ENCODE data around the gene CDH4.
A peak's percentile ranks its signal among the peaks of the same experiment; 100 is the strongest.

The CDH4 gene

GRCh38 chr20:61236713-61237112, 15.3 kb upstream of the CDH4 start:
- H3K27me3 Mint-ChIP-seq: peaks cover 0 to 6% of the 10 kb centered on the region in 2 donors
- DNase-seq (no peak), ATAC-seq (replicated peaks) (no peak)
- no peak overlapping the region for H3K4me3 Mint-ChIP-seq
- H3K27ac Mint-ChIP-seq: no peak overlapping the region
- no peaks in the 10 kb centered on the region for H3K36me3 Mint-ChIP-seq
- H3K9me3 Mint-ChIP-seq: peaks cover 3% of the 10 kb centered on the region in 2 donors
- H3K4me1 Mint-ChIP-seq: no peaks in the 10 kb centered on the region

- peaks cover 0 to 6% of the 10 kb centered on the region in 2 donors for H3K27me3 Mint-ChIP-seq
- peaks cover 1 to 3% of the 10 kb centered on the region in 2 donors for H3K9me3 Mint-ChIP-seq
- H3K4me1 Mint-ChIP-seq: no peaks in the 10 kb centered on the region
- DNase-seq (no peak), ATAC-seq (replicated peaks) (no peak)
- no peak overlapping the region for H3K27ac Mint-ChIP-seq
- no peaks in the 10 kb centered on the region for H3K36me3 Mint-ChIP-seq
- no peak overlapping the region for H3K4me3 Mint-ChIP-seq
These were observed 13.2 kb upstream of the CDH4 start for GRCh38 chr20:61238813-61239212.

- Mint-ChIP-seq H3K9me3 (peaks cover 1 to 3% of the 10 kb centered on the region in 2 donors), H3K4me3 (no peak overlapping the region), H3K4me1 (no peaks in the 10 kb centered on the region), H3K27ac (no peak overlapping the region), H3K36me3 (no peaks in the 10 kb centered on the region), H3K27me3 (peaks cover 0 to 13% of the 10 kb centered on the region in 2 donors)
- DNase-seq: no peak
- ATAC-seq (replicated peaks): no peak
These were observed 11.2 kb upstream of the CDH4 start for GRCh38 chr20:61240814-61241213.

GRCh38 chr20:61244213-61244612, 7.8 kb upstream of the CDH4 start:
- no peaks in the 10 kb centered on the region for H3K36me3 Mint-ChIP-seq
- H3K9me3 Mint-ChIP-seq: peaks cover 0 to 1% of the 10 kb centered on the region in 2 donors
- H3K4me1 Mint-ChIP-seq: no peaks in the 10 kb centered on the region
- ATAC-seq (replicated peaks) (no peak), DNase-seq (no peak)
- H3K4me3 Mint-ChIP-seq: no peak overlapping the region
- H3K27ac Mint-ChIP-seq: no peak overlapping the region
- peaks cover 19 to 28% of the 10 kb centered on the region in 2 donors for H3K27me3 Mint-ChIP-seq

- Mint-ChIP-seq H3K27me3 (peaks cover 39 to 43% of the 10 kb centered on the region in 2 donors), H3K36me3 (no peaks in the 10 kb centered on the region), H3K4me1 (no peaks in the 10 kb centered on the region), H3K4me3 (no peak overlapping the region), H3K27ac (no peak overlapping the region), H3K9me3 (no peaks in the 10 kb centered on the region)
- ATAC-seq (replicated peaks) (peak in 1 of 2 donors; percentile 7), DNase-seq (no peak)
These were observed 5.8 kb upstream of the CDH4 start for GRCh38 chr20:61246269-61246668.

DNA sequence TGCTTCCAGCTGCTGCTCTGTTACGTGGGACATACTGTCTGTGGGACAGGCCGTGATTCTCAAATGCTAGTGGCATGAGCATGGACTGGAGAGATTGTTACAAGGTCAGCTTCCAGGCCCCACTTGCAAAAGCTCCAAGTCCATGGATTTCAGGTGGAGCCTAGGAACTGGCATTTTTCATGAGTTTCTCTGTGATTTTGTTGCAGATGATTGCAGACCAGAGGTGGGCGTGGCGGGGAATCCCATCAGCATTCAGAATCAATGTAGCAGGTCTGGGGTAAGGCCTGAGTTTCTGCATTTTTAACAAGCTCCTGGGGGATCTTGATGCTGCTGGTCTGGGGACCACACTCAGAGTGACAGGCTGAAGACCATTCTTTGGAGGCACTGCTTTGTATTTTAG, 2.4 kb upstream of the CDH4 start:
- Mint-ChIP-seq H3K27me3 (peaks cover 52 to 57% of the 10 kb centered on the region in 2 donors), H3K4me1 (no peaks in the 10 kb centered on the region), H3K4me3 (no peak overlapping the region)

DNA sequence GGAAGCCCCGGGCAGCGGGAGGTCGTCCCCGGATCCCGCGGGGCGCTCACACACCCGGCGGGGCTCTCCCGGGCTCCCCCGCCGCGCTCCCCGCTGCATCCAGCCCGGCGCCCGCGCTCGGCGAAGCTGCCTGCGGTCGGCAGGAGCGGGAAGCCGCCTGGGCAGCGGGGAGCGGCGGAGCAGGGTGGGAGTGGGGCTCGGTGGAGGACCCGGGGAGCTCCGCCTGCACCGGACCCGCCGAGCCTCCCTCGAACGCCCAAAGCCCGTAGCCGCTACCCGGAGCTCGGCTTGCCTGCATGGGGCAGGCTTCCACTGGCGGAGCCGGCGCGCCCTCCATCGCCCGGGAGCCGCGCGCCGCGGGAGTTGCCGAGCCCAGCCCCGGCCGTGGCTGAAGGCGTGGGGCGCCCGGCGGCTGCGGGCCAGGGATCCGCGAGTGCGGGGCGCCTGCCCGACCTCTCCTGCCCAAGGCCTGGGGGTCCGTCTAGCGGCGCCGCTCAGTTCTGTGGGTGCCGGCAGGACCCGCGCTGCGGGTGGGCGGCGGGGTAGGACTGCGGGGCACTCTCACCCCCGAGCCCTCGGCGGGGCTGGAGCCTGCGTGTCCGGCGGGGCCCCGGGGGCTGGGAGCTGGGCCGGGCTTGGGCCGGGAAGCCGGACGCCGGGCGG, 671 bp downstream of the CDH4 start:
- DNase-seq: no peak
- Mint-ChIP-seq H3K4me3 (no peak overlapping the region), H3K36me3 (no peaks in the 10 kb centered on the region)

More for the DNA sequence above, 2.4 kb upstream of the CDH4 start:
- ATAC-seq (replicated peaks) (no peak), DNase-seq (no peak)
- H3K9me3 Mint-ChIP-seq: no peaks in the 10 kb centered on the region
- H3K27ac Mint-ChIP-seq: no peak overlapping the region
- no peaks in the 10 kb centered on the region for H3K36me3 Mint-ChIP-seq

DNA sequence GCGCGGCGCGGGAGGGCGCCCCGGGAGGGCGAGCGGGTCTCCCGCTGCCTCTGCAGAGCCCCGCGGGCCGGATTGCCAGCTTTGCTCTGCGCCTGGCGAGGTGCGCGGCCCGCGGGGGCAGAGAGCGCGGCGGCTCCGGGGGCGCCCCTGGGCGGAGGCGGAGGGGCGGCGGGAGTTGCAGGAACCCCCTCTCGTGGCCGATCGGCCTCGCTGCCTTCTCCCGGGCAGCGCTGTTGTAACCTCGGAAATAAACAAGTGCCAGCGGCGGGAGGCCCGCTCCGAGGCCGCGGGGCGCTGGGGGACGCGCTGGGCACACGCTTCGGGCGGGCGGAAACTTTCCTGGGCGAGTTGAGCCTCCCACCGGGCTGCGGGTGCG, 1.2 kb downstream of the CDH4 start:
- peaks cover 56 to 57% of the 10 kb centered on the region in 2 donors for H3K27me3 Mint-ChIP-seq
- no peak overlapping the region for H3K27ac Mint-ChIP-seq

More for the DNA sequence above, 671 bp downstream of the CDH4 start:
- no peak overlapping the region for H3K27ac Mint-ChIP-seq
- H3K27me3 Mint-ChIP-seq: peaks cover 61% of the 10 kb centered on the region in 2 donors
- peaks cover 3 to 5% of the 10 kb centered on the region in 2 donors for H3K9me3 Mint-ChIP-seq
- no peak for ATAC-seq (replicated peaks)
- H3K4me1 Mint-ChIP-seq: no peaks in the 10 kb centered on the region

GRCh38 chr20:61253640-61254511, 1.8 kb downstream of the CDH4 start:
- Mint-ChIP-seq H3K27me3 (peaks cover 52 to 54% of the 10 kb centered on the region in 2 donors), H3K4me3 (peak overlapping the region in 1 of 2 donors; percentile 55), H3K9me3 (peaks cover 5 to 11% of the 10 kb centered on the region in 2 donors), H3K36me3 (no peaks in the 10 kb centered on the region), H3K27ac (no peak overlapping the region), H3K4me1 (no peaks in the 10 kb centered on the region)
- DNase-seq: no peak
- no peak for ATAC-seq (replicated peaks)

More for the DNA sequence above, 1.2 kb downstream of the CDH4 start:
- peaks cover 5% of the 10 kb centered on the region in 2 donors for H3K9me3 Mint-ChIP-seq
- no peaks in the 10 kb centered on the region for H3K4me1 Mint-ChIP-seq
- no peaks in the 10 kb centered on the region for H3K36me3 Mint-ChIP-seq
- ATAC-seq (replicated peaks) (no peak), DNase-seq (no peak)
- H3K4me3 Mint-ChIP-seq: peak overlapping the region in 1 of 2 donors; percentile 51

GRCh38 chr20:61254881-61255626, 3.0 kb downstream of the CDH4 start:
- Mint-ChIP-seq H3K27ac (no peak overlapping the region), H3K36me3 (no peaks in the 10 kb centered on the region), H3K4me3 (no peak overlapping the region), H3K4me1 (no peaks in the 10 kb centered on the region), H3K27me3 (peaks cover 41 to 42% of the 10 kb centered on the region in 2 donors), H3K9me3 (peaks cover 5 to 12% of the 10 kb centered on the region in 2 donors)
- ATAC-seq (replicated peaks) (no peak), DNase-seq (no peak)

DNA sequence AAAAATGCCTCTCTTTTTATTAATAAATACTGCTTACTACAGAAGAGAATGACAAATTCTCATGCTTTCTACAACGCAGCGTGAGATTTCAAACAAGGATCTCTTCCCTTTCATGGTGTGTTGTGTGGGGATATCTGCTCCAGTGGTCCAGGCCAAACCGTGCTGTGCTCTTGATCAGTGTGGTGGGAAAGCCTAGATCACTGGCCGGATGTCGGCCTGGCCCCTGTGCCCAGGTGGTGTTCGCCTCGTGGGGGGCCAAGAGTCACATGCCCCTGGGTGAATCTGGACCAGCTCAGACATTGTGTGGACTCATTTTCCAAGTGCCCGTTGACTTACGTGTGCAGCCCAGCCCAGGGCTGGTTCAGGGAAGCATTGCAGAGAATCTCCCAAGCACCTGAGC, 4.3 kb downstream of the CDH4 start:
- Mint-ChIP-seq H3K4me3 (no peak overlapping the region), H3K9me3 (peaks cover 5 to 13% of the 10 kb centered on the region in 2 donors), H3K27ac (no peak overlapping the region), H3K36me3 (no peaks in the 10 kb centered on the region), H3K4me1 (no peaks in the 10 kb centered on the region), H3K27me3 (peaks cover 27 to 29% of the 10 kb centered on the region in 2 donors)
- DNase-seq: no peak
- ATAC-seq (replicated peaks): no peak

DNA sequence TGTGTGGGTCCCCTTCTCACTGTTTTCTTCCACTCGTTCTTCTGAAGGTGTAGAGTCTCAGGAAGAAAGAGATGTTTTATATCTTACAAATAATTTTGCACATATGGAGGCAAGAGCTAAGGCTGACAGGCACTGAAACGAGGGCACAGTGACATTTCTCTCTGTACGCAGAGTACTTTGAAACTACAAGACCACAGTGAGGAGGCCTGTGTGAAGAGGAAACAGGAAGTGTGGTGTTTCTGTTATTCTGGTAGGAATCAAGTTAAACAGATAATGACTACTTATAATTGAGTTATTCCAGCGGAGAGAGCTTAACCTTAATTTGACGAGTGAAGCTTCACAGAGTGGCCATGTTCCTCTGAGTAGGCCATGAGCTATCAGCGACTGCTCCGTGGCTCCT, 4.8 kb downstream of the CDH4 start:
- DNase-seq: no peak
- no peaks in the 10 kb centered on the region for H3K36me3 Mint-ChIP-seq
- H3K4me3 Mint-ChIP-seq: no peak overlapping the region
- H3K27ac Mint-ChIP-seq: no peak overlapping the region
- peaks cover 5 to 13% of the 10 kb centered on the region in 2 donors for H3K9me3 Mint-ChIP-seq
- peaks cover 23 to 25% of the 10 kb centered on the region in 2 donors for H3K27me3 Mint-ChIP-seq
- no peaks in the 10 kb centered on the region for H3K4me1 Mint-ChIP-seq
- no peak for ATAC-seq (replicated peaks)

- Mint-ChIP-seq H3K4me3 (no peak overlapping the region), H3K9me3 (peaks cover 5 to 13% of the 10 kb centered on the region in 2 donors), H3K27me3 (peaks cover 22 to 25% of the 10 kb centered on the region in 2 donors), H3K36me3 (no peaks in the 10 kb centered on the region), H3K4me1 (no peaks in the 10 kb centered on the region), H3K27ac (no peak overlapping the region)
- ATAC-seq (replicated peaks) (no peak), DNase-seq (no peak)
These were observed 5.5 kb downstream of the CDH4 start for GRCh38 chr20:61257611-61258010.

DNA sequence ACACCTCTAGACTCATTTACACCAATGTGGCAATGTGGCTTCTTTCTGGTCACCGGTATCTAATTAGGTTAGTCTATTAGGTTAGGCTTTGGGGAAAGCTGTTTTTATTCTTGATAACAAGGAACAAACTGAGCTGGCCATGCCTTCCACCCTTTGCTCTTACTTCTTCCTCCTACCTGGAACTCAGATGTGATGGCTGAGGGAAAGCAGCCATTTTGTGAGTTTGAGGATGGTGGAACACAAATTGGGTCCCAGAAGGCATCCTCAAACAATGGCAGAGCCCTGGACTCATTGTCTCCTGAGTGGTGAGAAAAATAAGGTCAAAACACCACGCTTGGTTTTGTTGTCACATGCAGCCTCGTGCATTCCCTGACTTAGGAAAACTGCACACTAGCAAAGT, 7.7 kb downstream of the CDH4 start:
- H3K27ac Mint-ChIP-seq: no peak overlapping the region
- H3K27me3 Mint-ChIP-seq: peaks cover 13 to 15% of the 10 kb centered on the region in 2 donors
- ATAC-seq (replicated peaks) (no peak), DNase-seq (no peak)
- H3K9me3 Mint-ChIP-seq: peaks cover 5 to 13% of the 10 kb centered on the region in 2 donors
- H3K4me3 Mint-ChIP-seq: no peak overlapping the region
- H3K36me3 Mint-ChIP-seq: no peaks in the 10 kb centered on the region
- H3K4me1 Mint-ChIP-seq: no peaks in the 10 kb centered on the region
